ENCODE data around the gene ZHX3. TPM values are rescaled to one million over a fixed set of nuclear protein-coding genes. Genes with fewer than 3 reads are reported as not detected.

The ZHX3 gene
- total RNA-seq, 1 donor from 2014 or later: 9.1 TPM

DNA sequence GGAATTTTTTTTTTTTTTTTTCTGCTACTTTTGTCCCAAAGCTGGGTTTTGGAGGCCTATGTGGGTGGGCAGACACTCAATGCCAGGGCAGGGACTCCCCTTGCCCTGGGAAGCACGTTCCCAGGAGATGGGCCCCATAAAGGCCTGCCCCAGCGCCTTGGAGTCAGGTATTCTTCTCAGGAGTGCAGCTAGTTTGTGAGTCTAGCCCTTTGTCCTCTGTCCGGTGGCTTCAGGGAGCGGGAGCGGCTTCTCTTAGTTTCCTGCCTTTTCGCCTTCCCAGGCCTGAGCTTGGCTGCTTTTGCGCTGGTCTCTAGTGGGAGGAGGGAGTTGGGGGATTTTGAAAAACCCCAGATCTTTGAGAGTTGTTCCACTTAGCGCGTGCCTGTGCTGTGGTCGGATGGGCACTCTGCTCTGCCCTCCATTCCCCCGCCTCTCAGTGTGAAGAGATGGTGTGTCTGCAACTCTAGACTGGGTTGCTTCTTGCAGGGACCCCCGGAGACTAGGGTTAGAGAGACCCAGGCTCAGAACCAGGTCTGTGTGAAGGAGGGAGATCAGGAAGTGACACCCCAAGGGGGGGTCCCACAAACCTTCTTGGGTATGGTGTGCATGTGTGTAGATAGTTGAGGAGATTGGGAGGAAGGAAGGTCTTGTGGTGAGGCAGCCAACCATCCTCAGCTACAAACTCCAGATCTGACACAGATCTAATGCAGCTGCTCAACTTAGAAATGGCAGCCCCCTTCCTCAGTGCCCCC is 178.9 kb downstream of the ZHX3 start:
- H3K4me1 Mint-ChIP-seq (ENCODE audit: low read depth): peaks cover 43% of the 10 kb centered on the region
- peak overlapping the region; percentile 85 for H3K4me3 Mint-ChIP-seq (ENCODE audit: low read depth)
- H3K27ac Mint-ChIP-seq: peak overlapping the region; percentile 93
- no peaks in the 10 kb centered on the region for H3K27me3 Mint-ChIP-seq
- peaks cover 6% of the 10 kb centered on the region for H3K36me3 Mint-ChIP-seq (ENCODE audit: insufficient read depth)
- no peak for TF ChIP-seq CTCF (IDR thresholded peaks at IDR 0.05; ENCODE audit: unreplicated experiment)
- H3K9me3 Mint-ChIP-seq (ENCODE audit: low read depth): no peaks in the 10 kb centered on the region
- no peak for DNase-seq (ENCODE audit: low spot score, unreplicated experiment)

DNA sequence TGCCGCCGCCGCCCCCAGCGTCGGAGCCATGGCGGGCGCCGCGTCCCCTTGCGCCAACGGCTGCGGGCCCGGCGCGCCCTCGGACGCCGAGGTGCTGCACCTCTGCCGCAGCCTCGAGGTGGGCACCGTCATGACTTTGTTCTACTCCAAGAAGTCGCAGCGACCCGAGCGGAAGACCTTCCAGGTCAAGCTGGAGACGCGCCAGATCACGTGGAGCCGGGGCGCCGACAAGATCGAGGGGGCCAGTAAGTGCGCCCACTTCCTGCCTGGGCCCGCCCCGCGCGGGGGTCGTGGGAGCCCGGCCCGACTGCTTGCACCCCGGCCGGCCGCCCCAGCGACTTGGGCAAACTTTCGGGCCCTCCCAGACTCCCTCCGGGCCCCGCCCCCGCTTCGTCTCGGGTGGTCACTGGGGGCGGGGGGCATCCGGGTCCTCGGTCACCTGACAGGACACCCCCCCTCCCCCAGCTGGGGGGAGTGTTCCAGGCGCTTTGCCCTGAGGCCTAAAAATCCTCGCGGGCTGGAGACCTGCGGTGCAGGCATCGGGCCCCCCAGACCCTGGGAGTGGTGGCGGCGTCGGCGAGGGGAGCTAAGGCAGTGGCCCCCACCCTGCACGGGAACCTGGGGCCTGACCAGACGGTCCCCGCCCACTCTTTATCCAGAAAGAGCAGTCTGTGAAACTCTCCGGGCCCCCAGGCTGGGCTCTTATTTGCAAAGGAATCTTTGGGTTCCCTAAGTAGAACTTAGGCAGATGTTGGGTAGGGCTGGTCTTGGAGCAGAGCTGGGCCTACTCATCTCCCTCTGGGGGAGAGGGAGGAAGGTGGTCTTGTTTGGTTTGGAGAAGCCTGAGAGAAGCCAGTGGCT is 179.7 kb downstream of the ZHX3 start:
- Mint-ChIP-seq H3K4me3 (ENCODE audit: low read depth) (peak overlapping the region; percentile 85), H3K4me1 (ENCODE audit: low read depth) (peaks cover 43% of the 10 kb centered on the region), H3K27me3 (no peaks in the 10 kb centered on the region), H3K9me3 (ENCODE audit: low read depth) (no peaks in the 10 kb centered on the region), H3K36me3 (ENCODE audit: insufficient read depth) (peaks cover 6% of the 10 kb centered on the region), H3K27ac (peak overlapping the region; percentile 93)
- no peak for TF ChIP-seq CTCF (IDR thresholded peaks at IDR 0.05; ENCODE audit: unreplicated experiment)
- DNase-seq (ENCODE audit: low spot score, unreplicated experiment): peak; percentile 66

DNA sequence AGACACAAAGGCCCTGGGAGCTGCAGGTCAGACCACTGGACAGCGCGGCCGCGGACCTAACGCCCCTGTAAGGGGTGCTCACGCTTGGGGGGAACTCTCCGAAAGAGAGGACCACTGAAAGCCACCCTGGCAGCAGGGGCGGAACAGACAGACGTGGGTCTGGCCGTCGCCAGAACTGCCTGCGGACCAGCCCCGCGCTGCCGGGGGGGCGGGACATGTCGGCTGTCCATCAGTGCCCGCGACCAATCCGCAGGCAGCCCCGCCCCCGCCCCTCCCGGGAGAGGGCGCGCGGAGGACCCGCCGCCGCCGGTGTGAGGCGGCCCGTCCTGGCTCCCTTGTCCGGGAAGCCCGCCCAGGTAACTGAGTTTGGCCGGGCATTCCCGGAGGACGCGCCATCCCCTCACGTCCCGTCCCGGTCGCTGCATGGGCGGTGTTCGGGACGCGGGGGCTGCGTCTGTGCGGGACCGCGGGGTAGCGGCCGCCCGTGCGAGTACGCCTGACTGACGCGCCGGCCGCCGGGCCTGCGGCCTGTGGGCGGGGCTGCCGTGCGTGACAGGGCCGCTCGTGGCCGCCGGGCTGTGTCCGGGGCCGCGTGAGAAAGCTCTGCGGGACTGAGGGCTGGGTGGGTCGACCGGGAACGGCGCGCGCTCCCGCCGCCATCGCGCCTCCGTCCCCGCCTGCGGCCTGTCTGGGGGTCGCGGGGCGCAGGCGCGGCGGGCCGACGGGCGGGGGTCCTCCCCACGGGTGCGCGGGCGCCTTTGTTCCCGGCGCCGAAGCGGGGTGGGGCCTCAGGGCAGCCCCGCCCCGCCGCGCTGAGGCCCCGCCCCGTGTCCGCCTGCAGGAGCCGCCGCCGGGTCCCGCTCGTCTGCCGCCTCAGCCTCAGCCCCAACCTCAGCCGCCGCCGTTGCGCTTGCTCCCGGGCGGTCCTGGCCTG is 180.6 kb downstream of the ZHX3 start, which contains the start of gene PLCG1:
PLCG1 (plus strand) TSS at position 864 of the 934 bp plus-strand sequence. CDS start 99 bp downstream, outside the sequence.
- H3K4me3 Mint-ChIP-seq (ENCODE audit: low read depth): peak within 1 kb of the TSS; percentile 85
- DNase-seq (ENCODE audit: low spot score, unreplicated experiment): peak; percentile 80
- H3K36me3 Mint-ChIP-seq (ENCODE audit: insufficient read depth): peaks cover 6% of the 10 kb centered on the region
- peak within 1 kb of the TSS; percentile 95 for H3K27ac Mint-ChIP-seq
- no peaks in the 10 kb centered on the region for H3K27me3 Mint-ChIP-seq
- no peaks in the 10 kb centered on the region for H3K9me3 Mint-ChIP-seq (ENCODE audit: low read depth)
- TF ChIP-seq CTCF (IDR thresholded peaks at IDR 0.05; ENCODE audit: unreplicated experiment): no peak
- peaks cover 40% of the 10 kb centered on the region for H3K4me1 Mint-ChIP-seq (ENCODE audit: low read depth)

- Mint-ChIP-seq H3K27ac (peak overlapping the region; percentile 95), H3K4me1 (ENCODE audit: low read depth) (peaks cover 36% of the 10 kb centered on the region), H3K36me3 (ENCODE audit: insufficient read depth) (peaks cover 9% of the 10 kb centered on the region), H3K9me3 (ENCODE audit: low read depth) (no peaks in the 10 kb centered on the region), H3K27me3 (no peaks in the 10 kb centered on the region), H3K4me3 (ENCODE audit: low read depth) (peak overlapping the region; percentile 80)
- no peak for TF ChIP-seq CTCF (IDR thresholded peaks at IDR 0.05; ENCODE audit: unreplicated experiment)
- no peak for DNase-seq (ENCODE audit: low spot score, unreplicated experiment)
These were observed 181.4 kb downstream of the ZHX3 start for GRCh38 chr20:41135888-41136679.

Data from progenitor cell of endocrine pancreas (in vitro differentiated cells).